ENCODE data around the gene SUMF1.
"Not testable (repeated sequence)": the region's sequence is repeated elsewhere in the genome, so short reads cannot be mapped to it uniquely, and the experiment has no call there.

SUMF1 gene

DNA sequence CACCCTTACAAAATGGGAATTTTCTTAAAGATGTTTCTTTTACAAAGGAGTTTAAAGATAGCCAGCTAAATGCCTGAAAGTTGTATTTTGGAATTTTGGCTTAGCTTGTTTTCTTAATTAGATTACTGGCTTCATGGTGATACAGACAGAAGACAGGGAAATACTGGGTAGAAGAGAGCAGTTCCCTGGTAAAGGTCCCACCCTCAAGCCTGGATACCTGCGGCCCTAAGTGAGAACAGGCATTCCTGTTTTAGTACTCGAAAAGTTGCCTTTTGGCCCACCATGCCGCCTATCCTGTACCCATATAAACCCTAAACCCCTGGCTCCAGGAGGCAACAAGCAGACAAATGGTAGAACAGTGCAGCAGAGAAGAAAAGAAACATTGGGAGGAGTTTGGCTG lies 134.5 kb downstream of the SUMF1 start:
- DNase-seq, result no peak

DNA sequence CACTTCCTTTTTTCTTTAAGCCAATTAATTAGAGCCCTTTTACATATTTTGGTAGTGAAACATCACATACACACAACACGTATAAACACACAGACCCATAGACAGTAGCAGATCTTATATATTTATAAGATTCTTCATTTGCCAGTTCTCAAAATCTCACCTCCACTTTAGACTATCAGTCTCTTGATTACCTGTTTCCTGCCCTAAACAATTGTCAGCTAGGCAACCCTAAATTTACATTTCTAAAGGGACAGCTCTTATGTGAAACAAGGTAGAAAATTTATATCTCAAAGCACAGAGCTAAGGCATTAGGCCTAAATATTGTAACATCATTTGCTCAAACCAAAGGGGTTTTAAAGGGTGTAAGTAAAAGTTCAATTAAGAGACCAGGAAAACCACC lies 135.0 kb downstream of the SUMF1 start:
- DNase-seq, result no peak

DNA sequence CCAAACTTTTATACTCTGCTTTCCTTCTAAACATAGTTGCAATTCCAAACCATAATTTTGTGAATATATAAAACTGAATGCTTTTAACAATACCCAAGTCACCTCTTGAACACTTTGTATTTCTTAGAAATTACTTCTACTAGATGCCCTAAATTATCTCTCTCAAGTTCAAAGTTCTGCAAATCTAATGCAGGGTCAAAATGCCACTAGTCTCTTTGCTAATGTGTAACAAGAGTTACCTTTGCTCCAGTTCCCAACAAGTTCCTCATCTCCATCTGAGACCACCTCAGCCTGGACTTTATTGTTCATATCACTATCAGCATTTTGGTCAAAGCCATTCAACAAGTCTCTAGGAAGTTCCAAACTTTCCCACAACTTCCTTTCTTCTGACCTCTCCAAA lies 137.3 kb downstream of the SUMF1 start:
- not testable (repeated sequence) for DNase-seq

DNA sequence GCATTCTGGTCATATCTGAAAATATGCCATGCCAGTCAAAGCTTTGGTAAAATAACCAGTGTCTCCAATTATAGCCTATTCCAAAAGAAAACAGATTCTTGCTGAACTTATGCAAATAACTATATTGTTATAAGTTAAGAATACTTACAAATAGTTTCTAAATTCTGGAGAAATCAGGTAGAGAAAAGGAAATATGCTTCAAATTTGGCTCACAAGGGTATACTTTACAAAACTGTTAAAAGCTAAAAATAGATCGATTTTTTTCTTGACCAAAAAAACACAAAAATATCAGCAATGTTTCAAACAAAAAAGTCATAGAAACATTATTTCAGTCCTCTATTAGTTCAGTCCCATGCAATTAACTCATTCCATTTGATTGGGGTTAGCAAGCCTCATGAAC lies 140.2 kb downstream of the SUMF1 start:
- DNase-seq, result no peak

DNA sequence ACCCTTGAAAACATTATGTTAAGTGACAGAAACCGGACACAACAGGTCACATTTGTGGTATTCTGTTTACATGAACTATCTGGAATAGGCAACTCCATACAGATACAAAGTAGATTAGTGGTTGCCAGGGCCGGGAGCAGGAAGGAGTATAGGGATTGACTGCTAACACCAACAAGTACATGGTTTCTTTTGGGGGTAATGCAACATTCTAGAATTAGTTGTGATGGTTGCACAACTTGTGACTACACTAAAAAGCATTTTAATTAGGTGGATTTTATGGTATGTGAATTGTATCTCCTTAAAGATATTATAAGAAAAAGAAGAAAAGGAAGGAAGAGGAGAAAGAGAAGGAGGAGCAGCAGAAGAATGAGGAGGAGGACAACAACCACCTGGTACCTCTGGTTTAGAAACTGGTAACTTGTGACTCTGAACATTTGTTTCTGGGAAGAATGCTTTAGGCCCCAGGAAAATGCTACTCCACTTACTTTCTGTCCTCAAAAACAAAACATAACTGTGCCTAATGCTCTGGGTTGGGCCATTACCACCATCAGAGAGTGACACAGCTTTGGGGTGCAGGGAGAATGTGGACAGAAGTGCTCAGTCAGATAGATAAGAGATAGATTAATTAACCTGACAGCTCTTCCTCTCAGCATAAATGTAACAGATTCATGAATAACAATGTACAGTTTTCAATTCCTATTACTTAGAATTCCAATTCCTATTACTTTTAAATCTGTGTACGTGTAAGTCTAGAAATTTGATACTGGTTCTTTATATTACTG lies 143.6 kb downstream of the SUMF1 start:
- no peak for DNase-seq

DNA sequence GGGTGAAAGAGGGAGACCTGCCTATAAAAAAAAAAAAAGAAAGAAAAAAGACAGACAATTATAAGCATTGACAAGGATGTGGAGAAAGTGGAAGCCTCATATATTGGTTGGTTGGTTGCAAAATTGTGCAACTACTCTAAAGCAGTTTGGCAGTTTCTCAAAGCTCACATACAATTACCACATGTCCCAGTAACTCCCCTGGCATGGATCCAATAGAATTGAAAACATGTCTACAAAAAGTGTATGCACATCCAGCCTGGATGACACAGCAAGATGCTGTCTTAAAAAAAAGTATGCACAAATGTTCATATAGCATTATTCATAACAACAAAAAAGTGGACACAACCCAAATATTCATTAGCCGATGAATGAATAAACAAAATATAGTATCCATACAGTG lies 144.4 kb downstream of the SUMF1 start:
- DNase-seq, result no peak

DNA sequence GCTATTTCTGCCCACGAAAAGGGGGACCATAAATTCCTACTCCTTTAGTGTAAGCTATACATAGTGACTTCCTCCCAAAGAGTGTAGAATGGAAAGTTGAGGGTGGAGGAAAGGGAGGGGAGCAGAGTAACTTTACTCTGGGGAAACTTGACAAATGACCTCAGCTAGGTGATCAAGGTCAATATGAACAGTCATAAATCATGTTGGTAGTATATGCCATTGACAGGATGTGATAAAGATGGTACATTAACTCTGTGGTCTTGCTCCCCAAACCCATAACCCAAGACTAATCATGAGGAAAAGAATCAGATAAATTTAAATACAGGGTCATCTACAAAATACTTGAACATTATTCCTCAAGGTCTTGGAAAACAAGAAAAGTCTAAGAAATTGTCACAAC lies 145.3 kb downstream of the SUMF1 start:
- DNase-seq, result no peak

DNA sequence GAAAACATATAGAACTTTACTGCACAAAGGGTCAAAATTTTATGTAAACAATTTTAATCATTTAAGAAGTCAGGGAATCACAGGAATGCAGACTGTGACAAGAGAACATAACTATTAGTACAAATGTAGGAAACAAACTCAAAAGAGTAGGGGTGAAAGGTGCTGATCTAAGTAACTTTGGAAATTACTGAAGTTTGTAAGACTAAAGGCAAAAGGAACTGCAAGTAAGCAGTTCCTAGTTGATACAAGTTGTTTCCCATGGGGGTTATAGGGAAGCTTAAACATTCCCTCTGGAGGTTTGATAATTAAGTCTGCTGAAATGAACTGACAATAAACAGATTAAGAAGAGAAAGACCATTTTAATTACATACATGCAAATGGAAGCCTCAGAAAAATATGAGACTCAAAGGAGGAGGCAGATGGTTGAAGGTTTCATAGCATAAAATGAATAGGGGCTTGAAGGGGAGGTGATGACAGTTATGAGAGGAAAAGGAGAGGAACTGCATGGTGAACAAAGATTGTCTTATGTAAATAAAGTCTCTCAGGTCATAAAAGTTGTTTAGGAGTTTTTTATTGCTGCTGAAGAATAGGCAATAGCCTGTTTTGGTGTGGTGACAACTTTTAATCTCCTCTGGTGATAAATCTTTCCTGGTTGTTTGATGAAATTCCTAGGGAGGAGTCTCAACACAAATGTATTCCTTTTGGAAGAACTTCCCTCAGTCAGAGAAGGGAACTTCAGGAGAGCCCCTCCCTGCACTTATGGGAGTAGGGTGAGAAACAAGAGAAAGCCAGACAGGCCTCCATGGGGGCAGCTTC lies 146.8 kb downstream of the SUMF1 start:
- no peak for DNase-seq

DNA sequence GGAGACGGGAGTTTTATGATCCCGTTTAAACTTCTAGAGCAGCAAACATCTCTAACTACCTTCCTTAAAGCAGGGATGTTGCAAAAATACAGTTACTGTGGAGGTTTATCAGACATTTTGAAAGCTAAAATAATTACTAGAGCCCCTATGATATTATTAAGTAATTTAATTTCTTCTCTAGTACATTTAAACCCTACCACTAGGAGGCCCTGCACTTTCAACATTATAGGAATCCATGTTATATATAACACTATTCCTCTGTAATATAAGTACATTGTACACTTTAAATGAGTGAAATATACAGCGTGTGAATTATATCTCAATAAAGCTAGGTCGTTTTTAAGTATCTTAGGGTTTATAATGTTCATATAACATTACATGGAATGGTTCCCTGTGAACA lies 152.4 kb downstream of the SUMF1 start:
- no peak for DNase-seq

DNA sequence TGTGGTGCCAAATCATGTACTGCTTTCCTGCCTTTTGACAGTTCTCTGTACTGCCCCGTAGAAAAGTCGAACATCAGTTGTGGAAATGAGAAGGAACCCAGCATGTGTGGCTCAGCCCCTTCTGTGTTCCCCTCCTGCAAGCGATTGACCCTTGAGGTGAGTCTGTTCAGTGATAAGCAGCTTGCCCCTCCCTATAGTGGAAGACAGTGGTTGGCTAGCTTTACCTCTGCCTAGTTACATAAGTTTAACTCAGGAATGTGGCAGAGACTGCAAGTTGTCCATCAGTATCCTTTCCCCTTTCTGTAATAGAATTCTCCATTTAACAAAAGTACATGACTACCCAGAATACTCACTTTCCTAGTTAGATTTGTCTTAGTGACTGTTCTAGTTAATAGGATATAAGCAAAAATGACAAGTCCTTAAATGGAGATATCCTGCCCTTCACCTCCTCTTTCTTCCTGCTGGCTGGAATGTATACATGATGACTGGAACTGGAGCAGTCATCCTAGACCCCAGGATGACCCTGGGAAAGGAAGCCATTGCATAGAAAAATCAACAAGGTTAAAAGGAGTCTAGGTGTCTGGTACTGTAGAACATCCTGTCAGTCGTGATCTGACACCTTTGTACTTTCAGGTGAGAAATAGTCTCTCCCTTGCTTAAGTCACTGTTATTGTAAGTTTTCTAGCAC lies 153.3 kb downstream of the SUMF1 start:
- no peak for DNase-seq

DNA sequence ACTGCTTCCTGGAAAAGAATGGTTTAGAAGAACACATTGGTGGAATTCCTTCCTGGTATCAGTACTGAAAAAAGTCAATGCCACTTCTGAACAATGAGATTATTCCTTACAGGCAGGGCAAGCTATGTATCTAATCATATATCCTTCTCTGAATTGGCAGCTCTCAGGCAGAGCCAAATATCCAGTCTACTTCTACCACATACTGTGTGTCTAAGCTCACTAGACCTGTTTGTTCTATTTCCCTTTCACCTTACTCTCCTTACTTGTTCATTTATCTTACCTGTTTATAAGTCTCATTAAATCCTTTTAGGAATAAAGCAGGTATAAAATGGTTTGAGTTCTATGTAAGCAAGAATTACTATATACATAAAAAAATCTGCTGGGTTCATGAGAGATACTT lies 155.6 kb downstream of the SUMF1 start:
- no peak for DNase-seq
